ENCODE data around the gene PARD3.

The PARD3 gene

GRCh38 chr10:34811126-34811967 lies 3.7 kb downstream of the PARD3 start:
- H3K9me3 ChIP-seq = no peaks in the 10 kb centered on the region
- H3K4me1 ChIP-seq = peaks cover 0 to 36% (median 22%) of the 10 kb centered on the region in 4 donors
- H3K4me3 ChIP-seq = no peak overlapping the region
- no peak overlapping the region for H3K27ac ChIP-seq
- no peak for TF ChIP-seq CTCF (IDR thresholded peaks at IDR 0.05)
- DNase-seq = no peak
- intact Hi-C loops (cut with DNase I; ENCODE audit: low total_unique reads) = loop anchor here (10.0 kb wide), 1 partner anchor 97 kb away; no protein-coding TSS in a partner anchor
- no peaks in the 10 kb centered on the region for H3K36me3 ChIP-seq
- H3K27me3 ChIP-seq = no peaks in the 10 kb centered on the region

GRCh38 chr10:34809796-34810195 lies 5.3 kb downstream of the PARD3 start:
- no peak for TF ChIP-seq CTCF (IDR thresholded peaks at IDR 0.05)
- intact Hi-C loops (cut with DNase I; ENCODE audit: low total_unique reads) = loop anchor here (10.0 kb wide), 1 partner anchor 95 kb away; no protein-coding TSS in a partner anchor
- Histone ChIP-seq H3K27ac (no peak overlapping the region), H3K4me3 (peak overlapping the region in 1 of 2 donors; percentile 29), H3K9me3 (no peaks in the 10 kb centered on the region), H3K4me1 (peaks cover 0 to 29% (median 20%) of the 10 kb centered on the region in 4 donors), H3K36me3 (no peaks in the 10 kb centered on the region), H3K27me3 (no peaks in the 10 kb centered on the region)
- no peak for DNase-seq

- DNase-seq = no peak
- Histone ChIP-seq H3K9me3 (no peaks in the 10 kb centered on the region), H3K27me3 (no peaks in the 10 kb centered on the region), H3K27ac (peak overlapping the region in 1 of 2 donors; percentile 24), H3K4me1 (peaks cover 0 to 29% (median 20%) of the 10 kb centered on the region in 4 donors), H3K4me3 (peak overlapping the region; percentile 29 to 37), H3K36me3 (no peaks in the 10 kb centered on the region)
- TF ChIP-seq CTCF (IDR thresholded peaks at IDR 0.05) = no peak
- intact Hi-C loops (cut with DNase I; ENCODE audit: low total_unique reads) = no loop called here
These were observed 6.0 kb downstream of the PARD3 start for GRCh38 chr10:34808801-34809745.

- Histone ChIP-seq H3K4me3 (no peak overlapping the region), H3K36me3 (no peaks in the 10 kb centered on the region), H3K27ac (no peak overlapping the region), H3K4me1 (peaks cover 0 to 23% (median 15%) of the 10 kb centered on the region in 4 donors), H3K9me3 (no peaks in the 10 kb centered on the region), H3K27me3 (no peaks in the 10 kb centered on the region)
- intact Hi-C loops (cut with DNase I; ENCODE audit: low total_unique reads) = no loop called here
- no peak for TF ChIP-seq CTCF (IDR thresholded peaks at IDR 0.05)
- DNase-seq = no peak
These were observed 6.8 kb downstream of the PARD3 start for GRCh38 chr10:34808336-34808735.

- Histone ChIP-seq H3K27ac (no peak overlapping the region), H3K27me3 (no peaks in the 10 kb centered on the region), H3K36me3 (no peaks in the 10 kb centered on the region), H3K9me3 (no peaks in the 10 kb centered on the region), H3K4me1 (peaks cover 0 to 11% (median 7%) of the 10 kb centered on the region in 4 donors), H3K4me3 (no peak overlapping the region)
- DNase-seq = no peak
- no peak for TF ChIP-seq CTCF (IDR thresholded peaks at IDR 0.05)
- intact Hi-C loops (cut with DNase I; ENCODE audit: low total_unique reads) = no loop called here
These were observed 10.8 kb downstream of the PARD3 start for GRCh38 chr10:34804306-34804705.
